IPS DF 6.9 (cell line): ENCODE results near the gene WDR7.

Source experiments
- DNase-seq: peaks from one replicate; pipeline ENCODE4 v3.0.0-alpha.2; 2013; ENCODE audit warnings: low read depth, low spot score
- H3K27ac ChIP-seq: one replicate; pipeline ENCODE4 v1.5.1; 2013; ENCODE audit warnings: low read length, control low read depth
- H3K27me3 ChIP-seq: 2 replicates; pipeline ENCODE4 v1.6.1; 2013; ENCODE audit warnings: mild to moderate bottlenecking, low read length; ENCODE audit not compliant: control insufficient read depth, insufficient read depth
- H3K36me3 ChIP-seq: 2 replicates; pipeline ENCODE4 v1.6.1; 2013; ENCODE audit warnings: low read length; ENCODE audit not compliant: control insufficient read depth, insufficient read depth
- H3K4me1 ChIP-seq: 2 replicates; pipeline ENCODE4 v1.6.1; 2013; ENCODE audit warnings: low read length; ENCODE audit not compliant: control insufficient read depth, insufficient read depth
- H3K4me3 ChIP-seq: 2 replicates; pipeline ENCODE4 v1.5.1; 2013; ENCODE audit warnings: mild to moderate bottlenecking, low read length
- H3K9me3 ChIP-seq: 2 replicates; pipeline ENCODE4 v1.6.1; 2013; ENCODE audit warnings: low read length, inconsistent platforms; ENCODE audit not compliant: control insufficient read depth, insufficient read depth
- WGBS: extraction: QIAGEN DNeasy Blood & Tissue Kit; methylation state at CpG from one replicate; pipeline ENCODE4 v1.1.7; 2013; ENCODE audit warnings: mixed read lengths, missing lambda C conversion rate; ENCODE audit not compliant: insufficient read length, insufficient coverage; 5-methylcytosine and 5-hydroxymethylcytosine counted together

Gene WDR7

DNA sequence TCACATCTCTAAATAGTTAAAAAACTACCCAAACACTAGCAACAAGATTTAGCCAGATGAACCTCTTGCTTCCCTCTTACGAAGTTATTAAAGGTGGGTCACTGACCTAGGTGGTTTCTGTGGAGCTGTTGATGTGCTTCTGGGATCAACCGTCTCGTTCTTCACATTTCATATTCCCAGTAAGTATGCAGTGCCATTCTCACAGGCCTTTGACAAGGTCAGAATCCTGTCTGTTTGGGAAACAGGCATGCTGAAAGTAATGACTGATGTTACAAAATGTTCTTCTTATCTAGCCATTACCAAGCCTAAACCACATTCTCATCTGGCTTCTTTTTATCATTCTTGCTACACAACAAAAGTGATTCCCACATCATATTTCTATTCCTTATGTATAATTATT is 70.3 kb downstream of the WDR7 start:
- WGBS, result no CpG with 5 or more reads among the region's 3 CpGs
- no peak overlapping the region for H3K27ac ChIP-seq
- DNase-seq, result no peak

GRCh38 chr18:56722518-56722917 is 71.4 kb downstream of the WDR7 start:
- no peaks in the 10 kb centered on the region for H3K4me1 ChIP-seq
- H3K27ac ChIP-seq, result no peak overlapping the region
- H3K9me3 ChIP-seq, result no peaks in the 10 kb centered on the region
- no peak overlapping the region for H3K4me3 ChIP-seq
- no peaks in the 10 kb centered on the region for H3K27me3 ChIP-seq
- H3K36me3 ChIP-seq, result no peaks in the 10 kb centered on the region
- no peak for DNase-seq

More for the DNA sequence above, 70.3 kb downstream of the WDR7 start:
- Histone ChIP-seq H3K36me3 (no peaks in the 10 kb centered on the region), H3K9me3 (no peaks in the 10 kb centered on the region), H3K4me3 (no peak overlapping the region), H3K4me1 (no peaks in the 10 kb centered on the region), H3K27me3 (no peaks in the 10 kb centered on the region)

DNA sequence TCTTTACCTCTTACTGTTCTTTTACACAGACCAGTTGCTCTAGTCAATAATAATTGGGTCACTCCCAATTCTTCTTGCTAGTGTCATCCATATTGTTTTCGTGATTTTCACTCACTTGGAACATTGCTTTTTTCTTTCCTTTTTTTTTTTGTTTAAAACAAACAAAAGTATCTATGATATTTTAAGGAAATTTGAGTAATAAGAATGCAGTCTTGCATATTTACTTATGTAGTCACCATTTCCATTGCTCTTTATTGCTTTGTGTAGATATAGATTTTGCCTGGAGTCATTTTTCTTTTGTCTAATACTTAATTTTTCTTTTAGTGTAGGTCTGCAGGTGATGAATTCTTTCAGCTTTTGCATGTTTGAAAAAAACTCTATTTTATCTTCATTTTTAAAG is 71.9 kb downstream of the WDR7 start:
- no peaks in the 10 kb centered on the region for H3K4me1 ChIP-seq
- H3K4me3 ChIP-seq, result no peak overlapping the region
- H3K27me3 ChIP-seq, result no peaks in the 10 kb centered on the region
- WGBS, result no CpG with 5 or more reads among the region's 1 CpG
- H3K36me3 ChIP-seq, result no peaks in the 10 kb centered on the region
- no peaks in the 10 kb centered on the region for H3K9me3 ChIP-seq
- no peak overlapping the region for H3K27ac ChIP-seq
- no peak for DNase-seq

DNA sequence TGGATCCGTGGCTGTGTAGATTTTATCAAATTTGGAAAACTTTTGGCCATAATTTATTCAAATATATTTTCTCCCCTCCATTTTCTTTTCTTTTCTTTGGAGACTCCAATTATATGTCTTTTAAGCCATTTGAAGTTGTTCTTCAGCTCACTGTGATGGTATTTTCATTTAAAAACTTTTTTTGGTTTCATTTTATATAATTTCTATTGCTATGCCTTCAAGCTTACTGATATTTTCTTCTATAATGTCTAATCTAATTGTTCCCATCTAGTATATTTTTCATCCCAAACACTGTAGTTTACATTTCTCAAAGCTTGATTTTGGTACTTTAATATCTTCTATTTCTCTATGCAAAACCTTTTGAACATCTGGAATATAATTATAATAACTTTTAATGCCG is 72.5 kb downstream of the WDR7 start:
- no peaks in the 10 kb centered on the region for H3K27me3 ChIP-seq
- WGBS, result no CpG with 5 or more reads among the region's 2 CpGs
- no peak for DNase-seq
- H3K36me3 ChIP-seq, result no peaks in the 10 kb centered on the region
- H3K9me3 ChIP-seq, result no peaks in the 10 kb centered on the region
- no peaks in the 10 kb centered on the region for H3K4me1 ChIP-seq
- H3K4me3 ChIP-seq, result no peak overlapping the region
- no peak overlapping the region for H3K27ac ChIP-seq

DNA sequence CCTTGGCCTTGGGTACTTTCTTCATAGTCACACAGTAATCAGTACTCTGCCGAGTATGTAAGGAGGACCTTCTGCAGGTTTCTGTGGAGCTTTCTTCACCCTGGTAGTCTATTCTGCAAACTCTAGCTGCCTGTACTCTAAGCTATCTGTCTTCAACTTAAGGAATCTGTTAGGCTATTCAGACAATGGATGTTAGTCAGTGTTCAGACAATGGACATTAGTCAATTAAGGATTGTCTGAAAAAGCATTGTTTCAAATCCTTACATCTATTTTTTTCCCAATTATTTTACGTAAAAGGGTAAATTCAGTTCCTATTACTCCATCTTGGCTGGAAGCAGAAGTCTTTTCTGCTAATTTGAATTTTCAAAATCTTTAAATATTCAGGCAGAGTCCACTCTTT is 75.7 kb downstream of the WDR7 start:
- Histone ChIP-seq H3K27ac (no peak overlapping the region), H3K27me3 (no peaks in the 10 kb centered on the region), H3K4me1 (no peaks in the 10 kb centered on the region), H3K36me3 (no peaks in the 10 kb centered on the region), H3K9me3 (no peaks in the 10 kb centered on the region), H3K4me3 (no peak overlapping the region)
- no CpG with 5 or more reads among the region's 2 CpGs for WGBS
- no peak for DNase-seq

- Histone ChIP-seq H3K27me3 (no peaks in the 10 kb centered on the region), H3K36me3 (no peaks in the 10 kb centered on the region), H3K4me1 (no peaks in the 10 kb centered on the region), H3K4me3 (no peak overlapping the region), H3K9me3 (no peaks in the 10 kb centered on the region), H3K27ac (no peak overlapping the region)
- DNase-seq, result no peak
- no CpG with 5 or more reads among the region's 5 CpGs for WGBS
Measured at GRCh38 chr18:56727399-56727798, 76.2 kb downstream of the WDR7 start.

DNA sequence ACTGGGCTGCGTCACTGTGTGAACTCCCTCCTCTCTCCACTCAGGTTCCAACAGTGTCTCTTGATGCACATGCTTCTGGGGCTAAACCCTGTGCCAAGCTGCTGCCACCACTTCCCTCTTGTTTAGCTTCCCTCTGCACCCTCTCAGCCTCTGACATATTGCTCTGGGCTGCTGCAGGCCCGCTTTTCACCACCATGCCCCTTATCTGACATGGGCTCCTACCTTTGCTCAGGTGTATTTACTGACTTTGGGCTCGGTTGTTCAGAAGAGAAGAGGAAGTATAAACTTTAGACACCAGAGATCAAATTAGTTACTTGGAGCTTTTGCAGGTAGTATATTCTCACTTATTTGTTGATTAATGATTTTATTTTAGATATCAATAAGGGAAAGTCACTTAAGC is 77.6 kb downstream of the WDR7 start:
- Histone ChIP-seq H3K4me3 (no peak overlapping the region), H3K27ac (no peak overlapping the region), H3K9me3 (no peaks in the 10 kb centered on the region), H3K4me1 (no peaks in the 10 kb centered on the region), H3K27me3 (no peaks in the 10 kb centered on the region), H3K36me3 (no peaks in the 10 kb centered on the region)
- DNase-seq, result no peak
- WGBS, result no CpG with 5 or more reads among the region's 3 CpGs

DNA sequence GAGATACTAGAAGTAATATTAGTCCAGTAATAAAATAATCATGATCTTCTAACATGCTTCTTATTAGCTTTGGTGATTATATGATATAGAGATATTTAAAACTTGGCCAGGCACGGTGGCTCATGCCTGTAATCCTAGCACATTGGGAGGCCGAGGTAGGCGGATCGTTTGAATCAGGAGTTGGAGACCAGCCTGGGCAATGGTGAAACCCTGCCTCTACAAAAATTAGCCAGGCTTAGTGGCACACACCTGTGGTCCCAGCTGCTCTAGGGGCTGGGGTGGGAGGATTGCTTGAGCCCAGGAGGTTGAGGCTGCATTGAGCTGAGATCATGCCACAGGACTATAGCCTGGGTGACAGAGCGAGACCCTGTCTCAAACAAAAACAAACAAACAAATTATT is 87.0 kb downstream of the WDR7 start:
- H3K4me1 ChIP-seq, result no peaks in the 10 kb centered on the region

GRCh38 chr18:56739731-56740130 is 88.6 kb downstream of the WDR7 start:
- Histone ChIP-seq H3K36me3 (no peaks in the 10 kb centered on the region), H3K9me3 (no peaks in the 10 kb centered on the region), H3K4me1 (no peaks in the 10 kb centered on the region), H3K4me3 (no peak overlapping the region), H3K27me3 (no peaks in the 10 kb centered on the region), H3K27ac (no peak overlapping the region)
- no peak for DNase-seq
- no CpG with 5 or more reads among the region's 2 CpGs for WGBS

More for the DNA sequence above, 87.0 kb downstream of the WDR7 start:
- Histone ChIP-seq H3K36me3 (no peaks in the 10 kb centered on the region), H3K4me3 (no peak overlapping the region), H3K27ac (no peak overlapping the region), H3K27me3 (no peaks in the 10 kb centered on the region; the same call in 1 of the 2 replicates), H3K9me3 (no peaks in the 10 kb centered on the region)
- no CpG with 5 or more reads among the region's 5 CpGs for WGBS
- DNase-seq, result no peak

- no peaks in the 10 kb centered on the region for H3K4me1 ChIP-seq
- DNase-seq, result no peak
- no peaks in the 10 kb centered on the region for H3K9me3 ChIP-seq
- H3K4me3 ChIP-seq, result no peak overlapping the region
- H3K36me3 ChIP-seq, result no peaks in the 10 kb centered on the region
- no peaks in the 10 kb centered on the region for H3K27me3 ChIP-seq
- no peak overlapping the region for H3K27ac ChIP-seq
- WGBS, result no CpG with 5 or more reads among the region's 1 CpG
Measured at GRCh38 chr18:56740645-56741044, 89.5 kb downstream of the WDR7 start.

DNA sequence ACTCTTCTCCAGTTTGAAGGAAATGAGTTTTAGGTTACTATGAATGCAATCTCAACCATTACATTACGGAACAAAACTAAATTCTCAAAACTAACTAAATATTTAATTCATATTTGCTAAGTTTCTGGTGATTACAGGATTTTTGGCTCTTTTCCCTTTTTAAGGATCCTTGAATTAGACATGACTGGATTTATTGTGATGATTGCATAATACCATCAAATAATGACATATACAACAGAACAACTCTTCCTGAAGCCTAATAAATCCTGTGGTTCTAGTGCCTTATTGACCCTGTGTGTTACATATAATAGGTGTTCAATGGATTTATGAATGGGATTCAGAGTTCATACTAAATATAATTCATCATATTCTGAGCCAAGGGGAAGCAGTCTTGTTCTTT is 90.5 kb downstream of the WDR7 start:
- no peaks in the 10 kb centered on the region for H3K9me3 ChIP-seq
- no CpG with 5 or more reads among the region's 1 CpG for WGBS

More for the DNA sequence above, 90.5 kb downstream of the WDR7 start:
- no peaks in the 10 kb centered on the region for H3K36me3 ChIP-seq
- no peaks in the 10 kb centered on the region for H3K4me1 ChIP-seq
- DNase-seq, result no peak
- no peak overlapping the region for H3K4me3 ChIP-seq
- no peak overlapping the region for H3K27ac ChIP-seq
- H3K27me3 ChIP-seq, result no peaks in the 10 kb centered on the region
